Measurements from ENCODE around the gene FYCO1.

FYCO1 gene

GRCh38 chr3:45965253-45965652, 30.4 kb downstream of the FYCO1 start:
- DNase-seq (ENCODE audit: low read depth): no peak

GRCh38 chr3:45964139-45964538, 31.5 kb downstream of the FYCO1 start:
- no peak for DNase-seq (ENCODE audit: low read depth)

DNA sequence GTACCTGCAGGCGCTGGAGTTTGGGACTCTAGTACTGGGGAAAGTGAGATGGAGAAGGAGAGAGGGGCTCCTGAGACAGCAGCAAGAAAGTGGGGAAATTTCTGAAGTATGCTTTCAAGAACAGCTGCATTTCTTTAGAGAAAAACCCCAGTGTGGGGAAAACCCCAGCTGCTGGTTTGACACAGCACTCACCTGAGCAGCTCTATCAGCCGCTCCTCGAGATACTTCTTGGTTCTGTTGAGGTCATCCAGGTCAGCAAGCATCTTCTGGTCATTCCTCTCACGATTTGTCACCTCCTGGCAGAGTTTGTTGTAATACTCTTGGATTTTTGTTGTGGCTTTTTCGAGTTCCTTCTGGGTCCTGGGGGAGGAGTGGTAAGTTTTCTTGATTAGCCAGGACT, 33.6 kb downstream of the FYCO1 start:
- DNase-seq (ENCODE audit: low read depth): no peak

- no peak for DNase-seq (ENCODE audit: low read depth)
Observed at GRCh38 chr3:45960289-45960688, 35.3 kb downstream of the FYCO1 start.

DNA sequence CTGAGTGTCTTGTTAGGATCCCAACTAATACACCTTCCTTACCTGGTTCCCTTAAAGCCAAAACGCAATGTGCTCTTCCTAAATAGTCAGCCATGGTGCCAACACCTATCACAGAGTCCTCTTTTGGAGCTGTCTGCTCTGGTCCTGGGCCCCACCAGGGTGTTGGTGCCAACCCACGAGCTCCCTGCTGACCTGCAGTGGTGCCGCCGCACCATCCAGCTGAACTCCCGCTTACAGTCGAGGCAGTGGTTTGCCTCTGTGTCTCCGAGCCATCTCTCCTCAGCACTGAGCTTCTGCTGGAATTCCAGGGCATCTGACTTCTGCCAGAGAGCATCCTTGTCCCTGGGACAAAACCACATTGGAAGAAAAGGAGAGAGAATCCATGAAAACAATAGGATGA, 36.4 kb downstream of the FYCO1 start:
- DNase-seq (ENCODE audit: low read depth): no peak

DNA sequence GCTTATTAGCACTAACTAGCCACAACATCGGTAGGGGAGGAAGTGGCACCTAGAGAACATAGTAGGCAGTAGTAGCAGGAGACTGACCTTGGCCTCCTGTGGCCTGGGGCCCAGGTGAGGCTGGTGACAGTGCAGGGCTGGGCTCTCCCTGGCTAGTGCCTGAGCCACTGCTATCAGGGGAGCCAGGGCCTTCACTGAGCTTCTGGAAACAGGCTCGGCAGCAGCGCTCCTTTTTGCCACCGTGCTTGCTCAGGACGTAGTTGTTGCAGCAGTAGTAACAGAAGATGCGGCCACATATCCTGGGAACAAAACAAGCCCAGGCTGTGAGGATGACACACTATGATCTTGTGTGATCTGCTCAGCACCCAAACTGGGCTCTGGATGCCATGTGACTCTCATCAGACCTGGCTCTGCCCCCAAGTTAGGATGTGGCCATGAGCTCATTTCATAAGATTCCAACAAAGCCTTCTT, 37.3 kb downstream of the FYCO1 start:
- DNase-seq (ENCODE audit: low read depth): no peak

- no peak for DNase-seq (ENCODE audit: low read depth)
Observed at GRCh38 chr3:45957586-45957985, 38.0 kb downstream of the FYCO1 start.

- no peak for DNase-seq (ENCODE audit: low read depth)
Observed at GRCh38 chr3:45955706-45956105, 39.9 kb downstream of the FYCO1 start.

- DNase-seq (ENCODE audit: low read depth): no peak
Observed at GRCh38 chr3:45955017-45955647, 40.5 kb downstream of the FYCO1 start.

DNA sequence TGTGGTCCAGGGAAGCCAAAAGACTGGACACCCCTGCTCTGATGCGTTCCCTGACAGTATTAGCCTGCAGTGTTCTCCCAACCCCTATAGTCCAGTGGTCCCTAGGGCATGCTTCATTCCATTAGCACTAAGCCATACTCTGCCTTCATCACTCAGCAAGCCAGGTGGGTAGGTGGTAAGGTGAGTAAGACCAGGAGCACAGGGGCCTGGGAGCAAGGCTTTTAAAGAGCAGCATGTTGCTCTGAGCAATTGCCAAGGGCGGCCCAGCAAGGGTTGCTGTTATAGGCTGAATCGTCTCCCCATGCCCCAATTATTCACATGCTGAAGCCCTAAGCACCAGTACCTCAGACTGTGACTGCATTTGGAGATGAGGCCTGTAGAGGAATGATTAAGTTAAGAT, 41.3 kb downstream of the FYCO1 start:
- DNase-seq (ENCODE audit: low read depth): no peak

DNA sequence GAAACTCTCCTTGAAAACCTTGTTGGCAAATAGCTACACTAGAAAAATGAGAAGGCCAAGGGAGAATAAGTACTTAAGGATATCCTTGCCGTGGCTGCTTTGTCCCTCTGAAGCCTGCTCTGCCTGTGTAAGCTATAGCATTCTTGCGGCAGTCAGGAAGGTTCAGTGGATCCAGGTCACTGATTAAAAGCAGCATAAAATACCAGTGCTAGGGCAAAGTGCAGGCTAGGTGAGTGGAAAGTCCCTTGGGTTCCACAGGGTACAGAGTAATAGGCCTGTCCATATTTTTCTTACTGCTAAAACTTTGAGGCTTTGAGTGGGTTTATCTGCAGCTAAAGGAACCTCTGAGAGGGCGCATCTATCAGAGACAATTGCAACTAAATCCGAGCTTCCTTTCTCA, 42.1 kb downstream of the FYCO1 start:
- DNase-seq (ENCODE audit: low read depth): no peak

GRCh38 chr3:45952456-45952855, 43.2 kb downstream of the FYCO1 start:
- DNase-seq (ENCODE audit: low read depth): no peak

DNA sequence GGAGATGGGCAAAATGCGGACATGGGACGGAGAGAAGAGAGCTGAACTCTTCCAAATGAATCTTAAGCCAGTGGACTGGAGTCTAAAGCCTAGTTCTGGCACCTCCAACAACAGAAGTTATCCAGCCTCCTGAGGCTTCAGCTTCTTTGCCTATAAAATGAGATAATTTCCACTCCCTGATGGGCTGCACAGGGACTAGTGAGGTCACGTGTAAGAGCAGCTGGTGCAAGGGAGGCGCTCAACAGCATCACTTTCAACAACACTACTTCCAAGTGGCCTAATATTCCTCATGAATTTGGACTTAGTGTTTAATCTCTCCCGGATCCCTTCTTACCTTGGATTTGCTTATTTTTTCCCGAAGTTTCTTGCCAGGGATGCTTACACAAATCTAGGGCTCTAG, 43.7 kb downstream of the FYCO1 start:
- no peak for DNase-seq (ENCODE audit: low read depth)

- DNase-seq (ENCODE audit: low read depth): peak; percentile 37
Observed at GRCh38 chr3:45950686-45951600, 44.7 kb downstream of the FYCO1 start.

GRCh38 chr3:45950131-45950530, 45.5 kb downstream of the FYCO1 start:
- no peak for DNase-seq (ENCODE audit: low read depth)

DNA sequence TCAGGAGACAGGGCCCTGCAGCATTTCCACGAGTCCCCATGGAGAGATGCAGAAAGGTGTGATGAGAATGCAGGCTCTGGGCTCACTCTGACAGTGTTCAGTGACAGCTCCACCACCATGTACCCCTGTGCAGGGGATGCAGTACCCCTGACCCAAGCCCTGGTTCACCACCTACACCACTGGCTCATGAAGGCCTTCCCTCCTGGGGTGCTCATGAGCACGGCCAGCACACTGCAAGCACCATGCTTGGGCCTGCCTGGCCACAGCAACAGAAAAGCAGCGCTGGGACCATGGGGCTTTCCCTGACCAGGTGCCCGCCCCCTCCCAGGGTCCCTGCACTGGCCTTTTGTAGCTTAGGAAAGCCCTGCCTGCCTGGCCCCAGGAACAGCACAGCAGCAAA, 46.2 kb downstream of the FYCO1 start:
- no peak for DNase-seq (ENCODE audit: low read depth)

DNA sequence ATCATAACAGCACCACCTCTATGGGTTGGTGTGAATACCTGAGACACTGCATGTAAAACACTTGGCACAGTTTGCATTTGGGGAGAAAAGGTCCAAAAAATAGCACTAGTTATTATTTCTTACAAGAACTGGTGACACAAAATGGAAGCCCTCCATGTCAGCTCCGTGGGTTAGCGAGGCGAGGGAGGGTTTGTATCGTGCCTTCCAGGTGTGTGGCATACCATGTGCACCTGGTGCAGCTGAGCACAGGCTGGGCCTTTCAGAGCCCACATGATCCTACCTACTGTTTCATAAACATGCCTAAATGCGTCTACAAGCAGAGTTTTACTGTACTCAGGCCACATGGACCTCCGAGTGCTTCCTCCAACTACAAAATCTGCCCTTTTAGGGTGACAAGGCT, 46.7 kb downstream of the FYCO1 start:
- DNase-seq (ENCODE audit: low read depth): no peak

DNA sequence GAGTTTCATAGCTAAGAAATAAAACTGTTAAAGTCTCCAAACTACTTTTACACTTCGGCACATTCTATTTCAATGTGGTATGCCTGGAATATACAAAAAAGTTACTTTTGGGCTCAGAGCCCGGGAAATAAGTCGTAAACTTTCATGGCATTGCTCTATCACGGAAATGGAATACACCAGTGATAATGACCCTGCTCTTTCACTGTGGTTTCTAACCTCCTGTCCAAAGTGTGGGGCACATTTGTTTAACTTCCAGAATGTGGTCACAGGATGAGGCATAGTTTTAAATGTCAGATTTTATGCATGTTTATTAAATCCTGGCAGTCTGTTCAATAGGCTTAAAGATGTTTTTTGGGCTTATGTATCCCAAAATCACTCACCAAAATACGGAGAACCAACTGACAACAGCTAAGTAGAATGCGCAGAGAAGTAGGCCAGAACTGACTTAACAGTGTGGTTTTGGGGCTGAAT, 47.3 kb downstream of the FYCO1 start:
- no peak for DNase-seq (ENCODE audit: low read depth)

DNA sequence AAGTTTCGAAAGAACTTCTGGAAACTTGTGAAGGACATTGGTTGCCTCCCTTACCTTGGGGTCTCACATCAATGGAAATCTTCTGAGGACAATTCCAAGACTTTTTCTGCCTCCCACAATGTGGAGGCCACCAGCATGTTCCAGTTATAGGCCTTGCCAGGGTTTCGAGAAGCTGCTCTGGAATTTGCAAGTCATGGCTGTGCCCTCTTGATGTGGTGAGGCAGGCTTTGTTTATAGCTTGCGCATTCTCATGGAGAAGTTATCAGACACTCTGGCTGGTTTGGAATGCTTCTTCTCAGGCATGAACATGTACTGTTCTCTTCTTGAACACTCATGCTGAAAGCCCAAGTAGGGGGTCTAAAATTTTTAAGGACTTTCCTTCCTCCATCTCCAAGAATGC, 48.3 kb downstream of the FYCO1 start:
- no peak for DNase-seq (ENCODE audit: low read depth)

DNA sequence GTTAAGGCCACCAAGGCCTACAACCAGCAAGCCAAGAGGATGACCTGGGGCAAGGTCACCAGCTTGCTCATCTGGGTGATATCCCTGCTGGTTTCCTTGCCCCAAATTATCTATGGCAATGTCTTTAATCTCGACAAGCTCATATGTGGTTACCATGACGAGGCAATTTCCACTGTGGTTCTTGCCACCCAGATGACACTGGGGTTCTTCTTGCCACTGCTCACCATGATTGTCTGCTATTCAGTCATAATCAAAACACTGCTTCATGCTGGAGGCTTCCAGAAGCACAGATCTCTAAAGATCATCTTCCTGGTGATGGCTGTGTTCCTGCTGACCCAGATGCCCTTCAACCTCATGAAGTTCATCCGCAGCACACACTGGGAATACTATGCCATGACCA, 48.7 kb downstream of the FYCO1 start:
- no peak for DNase-seq (ENCODE audit: low read depth)

GRCh38 chr3:45946307-45946706, 49.3 kb downstream of the FYCO1 start:
- DNase-seq (ENCODE audit: low read depth): no peak

GRCh38 chr3:45944830-45945620, 50.6 kb downstream of the FYCO1 start:
- DNase-seq (ENCODE audit: low read depth): no peak
